Breast epithelium (tissue), 4 donors: ENCODE measurements around the gene CRAMP1. TPM values are rescaled to one million over a fixed set of nuclear protein-coding genes. Genes with fewer than 3 reads are reported as not detected.

Experiments used
- DNase-seq, 2 donors: peaks; one replicate each; pipeline ENCODE4 v3.0.0-alpha.2; 2019; ENCODE audit warnings: low spot score in 2 of 2
- H3K27ac ChIP-seq, 2 donors: fragments of 200-600 bp; sonication (generic) in 1 of 2; one replicate each; pipeline ENCODE4 v1.5.1; 2016 to 2019; ENCODE audit warnings: mild to moderate bottlenecking in 1 of 2
- H3K27me3 ChIP-seq, 2 donors: fragments of 200-600 bp; sonication (generic) in 1 of 2; one replicate each; pipeline versions ENCODE4 v1.5.1 to v1.6.0; 2017 to 2019; ENCODE audit warnings: control low read depth in 1 of 2, mild to moderate bottlenecking in 1 of 2
- H3K36me3 ChIP-seq: fragments of 200-600 bp; one replicate; pipeline ENCODE4 v1.5.1; 2019
- H3K4me1 ChIP-seq, 2 donors: fragments of 200-600 bp; sonication (generic); one replicate each; pipeline ENCODE4 v1.5.1; 2016 to 2019; ENCODE audit warnings: control low read depth in 1 of 2
- H3K4me3 ChIP-seq, 3 donors: fragments of 200-600 bp; sonication (generic); 1 replicate in 2 of 3; 2 replicates in 1 of 3; pipeline ENCODE4 v1.5.1; 2016 to 2019; ENCODE audit warnings: mild to moderate bottlenecking in 3 of 3, moderate library complexity in 2 of 3
- H3K9me3 ChIP-seq, 2 donors: fragments of 200-600 bp; sonication (generic) in 1 of 2; one replicate each; pipeline ENCODE4 v1.5.1; 2016 to 2019; ENCODE audit warnings: control low read depth in 1 of 2
- CTCF ChIP-seq, 3 donors: fragments of 450-650 bp; IDR thresholded peaks; one replicate each; pipeline ENCODE4 v1.5.1; 2016 to 2017; ENCODE audit warnings: antibody characterized with exemption in 3 of 3, mild to moderate bottlenecking in 3 of 3, moderate library complexity in 3 of 3
- POLR2A ChIP-seq: fragments of 450-650 bp; IDR thresholded peaks from one replicate; pipeline ENCODE4 v1.6.1; 2016; ENCODE audit warnings: antibody characterized with exemption, mild to moderate bottlenecking, moderate library complexity
- POLR2AphosphoS5 ChIP-seq, 3 donors: sonication (generic); formaldehyde crosslinking; IDR thresholded peaks; one replicate each; pipeline ENCODE4 v1.6.1; 2017; ENCODE audit warnings: antibody characterized with exemption in 3 of 3
- intact Hi-C: fragments of 100-400 bp; cut with DNase I; formaldehyde crosslinking; loops from one replicate; pipeline ENCODE4 v1.15.1; 2023; ENCODE audit warnings: low total_unique reads
- total RNA-seq, 3 donors: library from RNA; depleted of rRNA; stranded (reverse); fragments of >200 nt; gene quantifications; one replicate each; pipeline ENCODE4 v1.1.0, GENCODE V29; 2016

The CRAMP1 gene
- 10 to 100 TPM in 2 of 3 donors, 1 to 10 TPM in 1; 9.6 to 13.8 (median 10.8) TPM for total RNA-seq

GRCh38 chr16:1612320-1613111 is at the start of gene CRAMP1:
CRAMP1 (plus strand) TSS chr16:1612360; CDS start chr16:1614640, 2,280 bp downstream.
- no peak for DNase-seq
- H3K4me1 ChIP-seq, result peaks cover 0 to 2% of the 10 kb centered on the region in 2 donors
- H3K36me3 ChIP-seq, result no peaks in the 10 kb centered on the region
- peak within 1 kb of the TSS; percentile 87 to 96 (median 88) for H3K4me3 ChIP-seq
- no peaks in the 10 kb centered on the region for H3K27me3 ChIP-seq
- intact Hi-C loops, result no loop called here
- no peaks in the 10 kb centered on the region for H3K9me3 ChIP-seq
- H3K27ac ChIP-seq, result peak within 1 kb of the TSS; percentile 90 to 93
- TF ChIP-seq POLR2A, result no peak
- TF ChIP-seq CTCF (IDR thresholded peaks at IDR 0.05), result no peak
- no peak for TF ChIP-seq POLR2AphosphoS5 (IDR thresholded peaks at IDR 0.05)

GRCh38 chr16:1563786-1564185 is 48.4 kb upstream of the CRAMP1 start:
- TF ChIP-seq POLR2AphosphoS5 (IDR thresholded peaks at IDR 0.05) (no peak), POLR2A (no peak), CTCF (IDR thresholded peaks at IDR 0.05) (no peak)
- DNase-seq, result no peak
- Histone ChIP-seq H3K4me1 (no peaks in the 10 kb centered on the region), H3K27ac (no peak overlapping the region), H3K27me3 (no peaks in the 10 kb centered on the region), H3K4me3 (no peak overlapping the region), H3K9me3 (no peaks in the 10 kb centered on the region), H3K36me3 (no peaks in the 10 kb centered on the region)
- intact Hi-C loops, result no loop called here

- Histone ChIP-seq H3K4me1 (no peaks in the 10 kb centered on the region), H3K36me3 (no peaks in the 10 kb centered on the region), H3K27me3 (no peaks in the 10 kb centered on the region), H3K27ac (no peak overlapping the region), H3K4me3 (no peak overlapping the region), H3K9me3 (no peaks in the 10 kb centered on the region)
- DNase-seq, result no peak
- intact Hi-C loops, result no loop called here
- TF ChIP-seq POLR2A (no peak), CTCF (IDR thresholded peaks at IDR 0.05) (no peak), POLR2AphosphoS5 (IDR thresholded peaks at IDR 0.05) (no peak)
Observed at GRCh38 chr16:1564325-1564724, 47.8 kb upstream of the CRAMP1 start.

GRCh38 chr16:1565083-1565805 is 46.9 kb upstream of the CRAMP1 start:
- Histone ChIP-seq H3K4me1 (no peaks in the 10 kb centered on the region), H3K36me3 (no peaks in the 10 kb centered on the region), H3K9me3 (no peaks in the 10 kb centered on the region), H3K4me3 (no peak overlapping the region), H3K27ac (no peak overlapping the region), H3K27me3 (no peaks in the 10 kb centered on the region)
- DNase-seq, result no peak
- TF ChIP-seq POLR2A (no peak), POLR2AphosphoS5 (IDR thresholded peaks at IDR 0.05) (no peak), CTCF (IDR thresholded peaks at IDR 0.05) (no peak)
- intact Hi-C loops, result no loop called here

- H3K36me3 ChIP-seq, result no peaks in the 10 kb centered on the region
- intact Hi-C loops, result no loop called here
- H3K27ac ChIP-seq, result no peak overlapping the region
- TF ChIP-seq CTCF (IDR thresholded peaks at IDR 0.05), result no peak
- no peaks in the 10 kb centered on the region for H3K27me3 ChIP-seq
- no peak for DNase-seq
- no peaks in the 10 kb centered on the region for H3K4me1 ChIP-seq
- no peak overlapping the region for H3K4me3 ChIP-seq
- H3K9me3 ChIP-seq, result no peaks in the 10 kb centered on the region
Observed at GRCh38 chr16:1567988-1568387, 44.2 kb upstream of the CRAMP1 start.
